ENCODE data around the gene DMD. TPM values are rescaled to one million over a fixed set of nuclear protein-coding genes. Genes with fewer than 3 reads are reported as not detected.

DMD gene
- total and polyA plus RNA-seq, 2 of the 8 experiments (the other 6 are each of a cell fraction or from before 2014, with no cell fraction given) = 4.8 to 7.4 TPM

GRCh38 chrX:31366041-31366440, 1845.3 kb downstream of the DMD start (continued):
- TF ChIP-seq CHD7 (IDR thresholded peaks at IDR 0.05; ENCODE audit: insufficient replicate concordance, low read length) (no peak), SRF (IDR thresholded peaks at IDR 0.05; ENCODE audit: low read depth, low read length) (no peak), FOSL1 (IDR thresholded peaks at IDR 0.05; ENCODE audit: insufficient read depth, low read depth, low read length) (no peak), SUZ12 (IDR thresholded peaks at IDR 0.05; ENCODE audit: low read length) (no peak), EZH2 (IDR thresholded peaks at IDR 0.05; ENCODE audit: low read depth, low read length, severe bottlenecking) (no peak), MAX (IDR thresholded peaks at IDR 0.05) (no peak), PHF8 (conservative IDR thresholded peaks at IDR 0.05; ENCODE audit: low read depth, low read length) (no peak), TCF12 (IDR thresholded peaks at IDR 0.05; ENCODE audit: low read depth, low read length) (no peak), CHD2 (IDR thresholded peaks at IDR 0.05; ENCODE audit: low read length) (no peak)

Data from H1 (cell line).